ENCODE results near the gene XRCC4.
"Not testable (repeated sequence)": the region's sequence is repeated elsewhere in the genome, so short reads cannot be mapped to it uniquely, and the experiment has no call there.

The XRCC4 gene

DNA sequence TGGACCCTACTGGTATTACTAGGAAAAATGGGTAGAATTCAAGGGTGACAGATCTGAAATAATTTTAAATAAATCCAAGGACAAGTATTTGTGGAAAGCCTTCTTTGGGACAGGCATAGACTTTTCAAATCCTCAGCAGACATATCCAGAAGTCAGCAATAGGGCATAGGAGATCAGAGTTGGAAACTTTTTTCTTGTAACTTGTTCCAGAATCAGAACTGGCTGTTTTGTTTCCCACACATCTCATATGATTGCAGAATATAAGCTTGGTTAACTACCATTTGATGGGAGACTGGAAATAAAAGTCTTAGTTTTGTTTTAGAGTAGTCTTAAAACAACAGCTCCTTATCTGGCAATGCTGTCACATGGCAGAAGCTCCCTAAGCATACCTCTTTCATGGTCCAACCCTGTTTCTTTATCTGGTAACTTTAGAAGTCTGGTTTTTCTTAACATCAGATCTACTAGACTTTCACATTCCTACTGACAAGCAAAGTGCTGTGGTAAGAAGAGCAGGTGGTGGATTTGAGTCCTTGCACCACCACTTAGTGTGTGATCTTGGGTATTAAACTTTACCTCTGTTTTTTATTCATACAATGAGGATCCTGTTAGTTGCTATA lies 25.1 kb downstream of the XRCC4 start:
- intact Hi-C loops (cut with DNase I) = no loop called here
- no peak for DNase-seq

DNA sequence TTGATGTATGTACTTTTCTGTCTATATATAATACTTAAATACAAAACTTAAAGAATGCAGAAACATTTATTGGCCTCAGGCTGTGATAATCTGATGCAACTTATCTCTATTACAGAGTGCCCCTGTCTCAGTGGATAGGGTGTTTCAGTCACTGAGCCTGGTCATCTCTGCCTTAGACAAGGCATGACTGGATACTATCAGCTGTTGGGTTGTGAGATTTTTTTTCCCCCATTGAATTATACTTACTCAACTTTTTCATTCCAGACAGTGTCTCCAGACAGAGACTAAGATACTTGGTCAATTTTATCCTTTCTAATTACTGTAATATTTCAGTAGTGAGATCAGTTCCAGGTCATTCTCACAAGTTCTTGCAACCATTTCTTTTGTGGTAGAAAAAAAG lies 26.7 kb downstream of the XRCC4 start:
- intact Hi-C loops (cut with DNase I) = no loop called here
- no peak for DNase-seq

DNA sequence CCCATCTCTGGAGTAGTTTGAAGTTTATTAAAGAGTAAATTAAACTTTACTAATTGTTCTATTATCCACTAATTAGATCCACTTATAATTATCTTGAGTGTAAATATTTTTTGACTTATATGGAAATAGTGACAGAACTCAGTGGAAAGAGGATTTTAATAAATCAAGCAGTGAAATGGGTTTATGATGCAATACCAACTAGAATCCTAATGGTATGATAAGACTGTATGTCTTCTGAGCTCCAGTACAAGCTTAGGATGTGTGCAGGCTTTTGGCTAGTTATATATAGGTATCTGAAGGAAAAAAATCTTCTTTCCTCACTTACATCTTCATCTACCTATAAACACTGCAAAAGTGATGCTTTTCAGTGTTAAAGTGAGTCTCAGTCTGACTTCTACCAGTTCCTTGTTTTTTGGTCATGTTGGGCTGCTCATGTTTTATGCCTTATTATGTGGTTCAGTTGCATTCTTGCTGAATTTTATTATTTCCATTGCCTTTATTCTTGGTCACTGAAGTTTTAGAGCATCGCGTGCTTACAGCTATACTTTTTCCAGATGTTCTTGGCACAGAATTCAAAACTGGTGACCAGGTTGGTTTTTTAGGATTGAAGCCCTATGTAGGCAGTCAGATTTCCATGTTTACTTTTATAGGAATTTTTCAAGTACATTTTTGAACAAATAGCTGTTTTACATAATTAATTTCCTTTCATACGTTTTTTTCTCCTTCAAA lies 30.5 kb downstream of the XRCC4 start:
- intact Hi-C loops (cut with DNase I) = no loop called here

DNA sequence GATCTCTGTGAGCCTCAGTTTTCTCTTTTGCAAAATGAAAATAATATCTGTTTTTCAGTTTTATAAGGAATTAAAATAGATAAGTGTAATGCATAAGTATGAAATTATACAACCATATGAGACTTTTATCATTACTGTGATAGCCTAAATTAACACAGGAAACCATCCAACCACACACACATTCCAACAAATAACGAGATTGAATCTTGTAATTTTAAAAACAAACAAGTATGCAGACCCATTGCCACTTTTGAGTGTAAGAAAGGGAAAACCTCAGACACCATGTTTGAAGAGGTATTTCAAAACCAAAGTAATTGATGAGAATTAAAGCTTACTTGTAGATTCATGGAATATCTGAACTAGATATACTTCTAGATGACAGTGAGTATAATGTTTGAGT lies 32.0 kb downstream of the XRCC4 start:
- intact Hi-C loops (cut with DNase I) = no loop called here

More for the DNA sequence above, 30.5 kb downstream of the XRCC4 start:
- DNase-seq = no peak

DNA sequence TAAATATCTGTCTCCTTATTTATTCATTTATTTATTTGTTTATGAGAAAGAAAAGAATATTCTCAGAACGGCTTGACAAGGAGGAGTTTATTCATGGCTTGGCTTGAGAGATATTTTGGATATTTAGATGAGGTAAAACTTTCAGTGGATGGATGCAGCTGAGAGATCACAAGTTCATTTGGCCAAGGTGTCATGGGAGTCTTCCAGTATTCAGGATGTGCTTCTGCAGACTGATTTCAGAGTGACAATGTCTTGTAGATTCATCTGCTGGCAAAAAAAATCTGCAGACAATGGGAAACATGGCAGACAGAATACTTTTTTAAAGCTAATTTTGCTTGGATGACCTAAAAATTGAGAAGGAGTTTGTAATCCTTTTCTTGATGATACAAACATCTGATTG lies 38.5 kb downstream of the XRCC4 start:
- DNase-seq = no peak
- intact Hi-C loops (cut with DNase I) = no loop called here

More for the DNA sequence above, 32.0 kb downstream of the XRCC4 start:
- DNase-seq = no peak

DNA sequence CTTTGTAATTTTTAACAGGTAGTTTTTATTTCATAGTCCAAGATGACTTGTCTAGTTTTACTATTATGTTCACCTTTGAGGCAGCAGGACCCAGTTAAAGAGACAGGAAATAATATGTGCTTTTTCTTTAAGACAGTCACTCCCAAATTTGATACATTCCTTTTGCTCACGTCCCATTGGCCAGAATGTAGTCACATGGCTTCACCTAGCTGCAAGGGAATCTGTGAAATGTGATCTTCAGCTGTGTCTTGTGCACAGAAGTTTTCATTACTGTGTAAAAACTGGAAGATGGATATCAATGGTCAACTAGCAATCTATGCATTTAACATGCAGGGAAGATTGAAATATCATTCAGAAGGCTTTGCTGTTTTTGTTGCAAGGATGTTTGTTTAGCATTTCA lies 41.1 kb downstream of the XRCC4 start:
- DNase-seq = no peak
- intact Hi-C loops (cut with DNase I) = no loop called here

DNA sequence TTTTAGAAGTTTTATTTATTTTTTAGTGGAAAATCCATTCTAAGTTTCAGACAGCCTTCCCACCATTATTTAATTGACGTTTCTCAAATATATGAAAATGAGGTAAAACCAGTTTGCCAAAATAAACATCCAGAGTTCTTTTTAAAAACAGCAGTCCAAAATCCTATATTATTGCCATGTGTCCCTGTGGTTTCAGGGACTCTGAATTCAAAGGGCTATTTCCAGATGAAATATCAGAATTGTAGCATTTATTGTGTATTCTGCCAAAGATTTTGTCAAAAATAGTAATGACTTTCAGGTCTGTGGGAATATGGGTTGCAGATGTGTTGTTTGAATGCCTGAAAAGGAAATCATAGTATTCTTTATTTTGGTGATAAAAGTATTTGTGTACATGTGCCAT lies 41.6 kb downstream of the XRCC4 start:
- intact Hi-C loops (cut with DNase I) = no loop called here
- no peak for DNase-seq

DNA sequence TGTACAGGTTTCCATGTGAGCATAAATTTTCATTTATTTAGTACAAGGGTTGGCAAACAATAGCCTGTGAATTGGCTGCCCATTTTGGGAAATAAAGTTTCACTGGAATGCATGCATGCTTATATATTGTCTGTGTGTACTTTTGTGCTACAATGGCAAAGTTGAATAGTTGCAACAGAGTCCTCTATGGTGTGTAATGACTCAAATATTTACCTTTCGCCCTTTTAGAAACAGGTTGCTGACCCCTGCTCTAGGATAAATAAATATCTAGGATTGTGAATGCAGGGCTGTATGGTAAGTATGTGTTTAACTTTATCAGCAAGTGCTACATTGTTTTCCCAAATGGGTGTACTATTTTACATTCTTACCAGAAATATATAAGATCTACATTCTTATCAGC lies 47.2 kb downstream of the XRCC4 start:
- intact Hi-C loops (cut with DNase I) = no loop called here
- DNase-seq = no peak

DNA sequence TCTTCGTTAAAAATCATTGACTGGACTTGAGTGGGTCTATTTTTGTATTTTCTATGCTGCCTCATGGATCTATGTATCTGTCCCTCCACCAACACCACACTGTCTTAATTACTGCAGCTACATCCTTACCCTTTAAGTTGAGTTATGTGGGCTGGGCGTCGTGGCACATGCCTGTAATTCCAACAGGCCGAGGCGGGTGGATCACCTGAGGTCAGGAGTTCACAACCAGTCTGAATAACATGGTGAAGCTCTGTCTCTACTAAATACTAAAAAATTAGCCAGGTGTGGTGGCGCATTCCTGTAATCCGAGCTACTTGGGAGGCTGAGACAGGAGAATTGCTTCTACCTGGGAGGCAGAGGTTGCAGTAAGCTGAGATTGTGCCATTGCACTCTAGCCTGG lies 48.2 kb downstream of the XRCC4 start:
- intact Hi-C loops (cut with DNase I) = no loop called here
- DNase-seq = no peak

DNA sequence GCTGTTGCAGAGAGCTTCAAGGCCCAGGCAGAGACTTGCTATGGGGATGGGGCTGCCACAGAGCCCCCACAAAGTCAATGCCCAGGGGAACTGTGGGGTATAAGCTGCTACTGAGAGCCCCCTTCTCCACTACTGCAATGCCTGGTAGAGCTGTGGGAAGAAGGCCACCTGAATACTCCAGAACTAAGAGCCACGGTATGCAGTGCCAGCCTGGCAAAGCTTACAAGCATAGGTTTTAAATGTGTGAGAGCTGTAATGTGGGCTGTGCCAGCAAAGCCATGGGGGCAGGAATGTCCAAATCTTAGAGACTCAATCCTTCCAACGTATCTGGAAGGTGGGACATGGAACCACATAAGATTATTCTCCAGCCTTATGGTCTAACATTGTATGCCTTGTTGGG lies 49.2 kb downstream of the XRCC4 start:
- DNase-seq = no peak
- intact Hi-C loops (cut with DNase I) = no loop called here

DNA sequence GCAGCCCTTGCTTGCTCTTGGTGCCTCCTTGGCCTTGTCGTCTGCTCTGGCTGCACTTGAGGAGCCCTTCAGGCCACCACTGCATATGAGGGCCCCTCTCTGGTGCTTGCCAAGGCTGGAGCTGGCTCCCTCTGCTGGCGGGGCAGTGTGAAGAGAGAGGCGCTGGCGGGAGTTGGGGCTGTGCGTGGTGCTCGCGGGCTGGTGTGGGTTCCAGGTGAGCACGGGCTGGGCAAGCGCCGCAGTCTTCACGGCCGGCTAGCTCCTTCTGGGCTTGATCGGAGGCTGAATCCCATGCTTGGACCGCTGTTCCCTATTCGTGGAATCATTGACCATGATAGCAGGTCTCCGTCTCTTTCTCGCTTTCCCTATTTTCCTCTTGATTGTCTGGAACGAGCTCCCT lies 56.5 kb downstream of the XRCC4 start:
- no peak for DNase-seq
- intact Hi-C loops (cut with DNase I) = no loop called here

DNA sequence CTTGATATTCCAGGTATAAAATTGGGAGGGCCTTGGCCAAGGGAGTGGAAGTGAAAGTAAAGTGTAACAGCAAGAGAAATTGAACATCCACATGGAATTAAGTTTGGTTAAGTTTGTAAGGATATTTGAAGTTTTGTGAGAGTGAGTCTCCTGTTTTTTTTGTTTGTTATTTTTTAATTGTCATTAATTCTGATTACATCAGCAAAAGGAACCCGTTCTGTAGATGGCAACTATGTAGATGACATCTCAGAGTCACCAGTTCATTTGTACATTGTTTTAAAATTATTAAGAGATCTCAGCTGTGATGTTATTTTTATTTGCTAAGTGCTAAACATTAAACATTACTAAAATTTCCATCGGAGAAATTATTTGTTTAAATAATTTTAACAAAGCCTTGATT lies 65.2 kb downstream of the XRCC4 start:
- intact Hi-C loops (cut with DNase I) = no loop called here
- no peak for DNase-seq

DNA sequence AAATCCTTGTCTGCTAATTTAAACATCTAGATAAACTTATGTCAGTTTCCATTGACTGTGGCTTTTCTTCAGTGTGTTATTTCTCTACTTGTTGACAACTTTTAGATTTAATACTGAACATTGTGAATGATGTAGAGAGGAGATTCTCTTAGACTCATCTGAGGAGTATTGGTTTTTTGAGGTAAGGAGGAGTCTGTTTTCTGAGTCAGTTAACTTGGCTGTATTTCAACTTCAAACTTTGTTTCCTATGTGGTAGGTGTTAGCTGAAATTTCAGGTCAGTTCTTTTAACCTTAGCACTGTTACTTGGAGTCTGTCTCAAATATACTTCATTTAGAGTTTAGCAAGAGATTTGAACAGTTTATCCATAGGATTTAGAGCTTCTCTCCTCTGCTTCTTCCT lies 67.9 kb downstream of the XRCC4 start:
- DNase-seq = no peak
- intact Hi-C loops (cut with DNase I) = no loop called here

DNA sequence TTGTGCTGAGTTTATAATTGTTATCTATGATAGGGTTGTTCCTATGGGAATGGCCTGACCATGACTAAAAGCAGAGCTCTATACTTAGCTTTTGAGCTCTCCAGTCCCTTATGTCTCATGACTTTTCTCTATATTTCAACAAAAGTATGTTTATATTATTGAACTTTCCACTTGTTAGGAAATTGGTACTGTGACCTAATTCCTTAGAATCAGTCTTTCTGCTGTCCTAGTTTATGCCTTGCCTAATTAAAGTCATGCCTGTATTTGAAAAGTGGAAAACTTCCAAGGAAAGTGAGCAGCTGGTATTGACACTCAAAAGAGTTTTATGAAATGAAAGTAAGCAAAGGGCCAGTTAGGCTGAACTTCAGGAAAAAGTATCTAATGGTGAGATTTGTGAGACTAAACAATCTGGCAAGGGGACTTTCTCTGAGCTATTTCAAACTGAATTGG lies 68.6 kb downstream of the XRCC4 start:
- intact Hi-C loops (cut with DNase I) = no loop called here
- no peak for DNase-seq

DNA sequence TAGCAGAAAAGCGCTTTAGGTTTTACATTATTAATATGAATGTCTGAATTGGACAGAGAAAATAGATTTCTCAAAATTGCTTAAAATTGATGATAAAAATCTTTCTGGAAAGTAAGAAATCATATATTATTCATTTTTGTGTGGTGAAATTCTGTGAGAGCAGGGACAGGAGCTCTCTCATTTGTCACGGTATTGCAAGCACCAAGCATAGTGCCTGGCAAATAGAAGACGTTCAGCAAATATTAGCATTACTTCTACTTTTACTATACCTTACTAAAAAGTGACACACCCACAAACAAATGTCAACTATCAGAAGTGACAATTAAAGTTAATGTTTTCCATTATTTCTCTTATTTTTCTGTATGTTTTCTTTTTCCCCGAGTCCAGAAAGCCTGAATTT lies 69.1 kb downstream of the XRCC4 start:
- intact Hi-C loops (cut with DNase I) = no loop called here

DNA sequence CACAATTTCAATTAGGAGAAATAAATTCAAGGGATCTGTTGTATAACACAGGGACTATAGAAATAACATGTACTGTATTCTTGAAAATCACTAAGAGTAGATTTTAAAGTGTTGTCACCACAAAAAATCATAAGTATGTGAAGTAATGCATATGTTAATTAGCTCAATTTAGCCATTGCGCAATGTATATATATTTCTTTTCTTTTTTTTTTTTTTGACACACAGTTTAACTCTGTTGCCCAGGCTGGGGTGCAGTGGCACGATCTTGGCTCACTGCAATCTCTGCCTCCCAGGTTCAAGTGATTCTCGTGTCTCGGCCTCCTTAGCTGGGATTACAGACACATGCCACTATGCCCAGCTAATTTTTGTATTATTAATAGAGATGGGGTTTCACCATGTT lies 70.2 kb downstream of the XRCC4 start:
- intact Hi-C loops (cut with DNase I) = no loop called here
- no peak for DNase-seq

More for the DNA sequence above, 69.1 kb downstream of the XRCC4 start:
- DNase-seq = no peak

DNA sequence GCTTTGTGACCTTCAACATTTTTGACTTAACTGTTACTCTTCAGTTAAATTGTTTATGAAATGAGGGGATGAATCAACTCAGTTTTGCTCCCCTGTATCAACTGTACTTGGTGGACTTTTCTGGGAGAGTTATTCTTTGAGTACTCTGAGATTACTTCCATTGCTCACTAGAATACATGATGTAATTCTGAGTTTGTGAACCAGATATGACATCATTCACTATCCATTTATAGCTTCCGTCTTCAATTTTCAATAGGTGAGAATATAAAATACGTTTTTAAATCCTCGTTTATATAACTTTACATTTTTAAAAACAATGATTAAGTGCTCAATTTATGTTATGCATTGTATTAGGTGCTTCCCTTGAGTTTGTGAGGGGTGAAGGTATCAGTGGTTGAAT lies 71.0 kb downstream of the XRCC4 start:
- DNase-seq = no peak
- intact Hi-C loops (cut with DNase I) = no loop called here

DNA sequence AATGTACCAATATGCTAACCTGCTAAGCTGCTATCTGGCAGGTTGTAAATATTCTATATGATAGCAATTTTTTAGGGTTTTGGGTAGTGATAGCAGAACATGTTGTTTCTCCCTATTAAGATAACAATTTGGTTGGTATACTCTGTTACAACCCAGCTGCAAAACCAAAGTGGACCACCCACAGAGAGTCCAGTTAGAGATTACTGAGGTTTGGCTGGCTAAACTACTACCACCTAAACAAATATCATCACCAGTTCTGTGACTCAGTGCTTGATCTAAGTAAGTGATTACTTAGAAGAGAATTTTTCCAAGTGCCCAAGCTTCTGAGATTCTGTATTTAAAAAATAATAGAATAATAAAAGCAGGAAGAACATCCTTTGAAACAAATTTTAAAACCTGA lies 72.3 kb downstream of the XRCC4 start:
- DNase-seq = no peak
- intact Hi-C loops (cut with DNase I) = no loop called here

DNA sequence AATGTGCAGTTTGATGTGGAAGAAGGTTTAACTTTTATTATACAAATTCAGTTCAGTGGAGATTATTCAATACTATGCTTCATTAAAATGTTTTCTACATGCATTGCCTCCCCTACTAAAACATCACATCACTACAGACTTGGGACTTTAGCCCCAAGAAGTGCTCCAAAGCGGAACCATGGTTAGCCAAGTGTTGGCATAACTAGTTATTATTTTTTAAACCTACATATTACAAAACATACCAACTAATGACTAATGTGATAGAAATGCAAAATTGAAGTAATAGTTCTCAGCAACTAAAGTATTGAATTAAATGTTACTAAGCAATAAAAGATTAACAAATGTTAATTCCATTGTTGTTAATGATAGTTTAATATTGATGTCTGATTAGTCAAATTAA lies 74.5 kb downstream of the XRCC4 start:
- intact Hi-C loops (cut with DNase I) = no loop called here
- no peak for DNase-seq

DNA sequence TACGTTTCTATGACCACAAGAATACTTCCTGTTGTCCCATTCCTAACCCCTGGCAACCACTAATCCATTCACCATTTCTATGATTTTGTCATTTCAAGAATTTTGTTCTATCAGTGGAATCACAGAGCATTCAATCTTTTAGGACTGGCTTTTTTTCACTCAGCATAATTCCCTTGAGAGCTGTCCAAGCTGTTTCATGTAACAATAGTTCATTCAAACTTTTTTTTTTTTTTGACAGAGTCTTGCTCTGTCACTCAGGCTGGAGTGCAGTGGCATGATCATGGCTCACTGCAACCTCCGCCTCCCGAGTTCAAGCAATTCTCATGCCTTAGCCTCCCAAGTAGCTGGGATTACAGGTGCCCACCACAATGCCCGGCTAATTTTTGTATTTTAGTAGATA lies 75.6 kb downstream of the XRCC4 start:
- intact Hi-C loops (cut with DNase I) = not testable (repeated sequence)

DNA sequence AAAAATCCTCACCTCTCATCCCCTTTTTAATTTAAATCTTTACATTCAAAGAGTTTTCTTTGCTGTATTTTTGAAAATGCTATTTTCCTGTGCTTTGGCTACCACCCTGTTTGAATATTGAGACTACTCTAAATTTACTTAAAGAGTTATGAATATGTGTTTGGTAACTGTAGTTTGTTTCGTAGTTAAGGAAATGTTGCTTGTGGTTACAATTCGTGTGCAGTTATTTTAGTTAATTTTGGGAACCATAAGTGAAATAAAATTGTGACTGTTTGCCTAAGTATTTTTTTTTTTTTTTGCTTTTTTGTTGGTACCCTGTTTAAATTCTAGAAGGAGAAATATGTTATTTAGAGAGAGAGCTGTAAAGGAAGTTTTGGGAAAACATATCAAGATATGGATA lies 78.7 kb downstream of the XRCC4 start:
- no peak for DNase-seq
- intact Hi-C loops (cut with DNase I) = no loop called here

More for the DNA sequence above, 75.6 kb downstream of the XRCC4 start:
- peak in 13 of 42 donors; percentile 7 to 54 (median 20) for DNase-seq

Data from head of caudate nucleus (tissue), 42 donors.